Activated effector memory CD4-positive, alpha-beta T cell treated with Interleukin-2 at 50 U/mL for 16 hours (primary cell): ENCODE measurements around the gene ANTXR1.

Experiments used
- DNase-seq: peaks from one replicate; pipeline ENCODE4 v3.0.0-alpha.2; 2020

Gene ANTXR1

DNA sequence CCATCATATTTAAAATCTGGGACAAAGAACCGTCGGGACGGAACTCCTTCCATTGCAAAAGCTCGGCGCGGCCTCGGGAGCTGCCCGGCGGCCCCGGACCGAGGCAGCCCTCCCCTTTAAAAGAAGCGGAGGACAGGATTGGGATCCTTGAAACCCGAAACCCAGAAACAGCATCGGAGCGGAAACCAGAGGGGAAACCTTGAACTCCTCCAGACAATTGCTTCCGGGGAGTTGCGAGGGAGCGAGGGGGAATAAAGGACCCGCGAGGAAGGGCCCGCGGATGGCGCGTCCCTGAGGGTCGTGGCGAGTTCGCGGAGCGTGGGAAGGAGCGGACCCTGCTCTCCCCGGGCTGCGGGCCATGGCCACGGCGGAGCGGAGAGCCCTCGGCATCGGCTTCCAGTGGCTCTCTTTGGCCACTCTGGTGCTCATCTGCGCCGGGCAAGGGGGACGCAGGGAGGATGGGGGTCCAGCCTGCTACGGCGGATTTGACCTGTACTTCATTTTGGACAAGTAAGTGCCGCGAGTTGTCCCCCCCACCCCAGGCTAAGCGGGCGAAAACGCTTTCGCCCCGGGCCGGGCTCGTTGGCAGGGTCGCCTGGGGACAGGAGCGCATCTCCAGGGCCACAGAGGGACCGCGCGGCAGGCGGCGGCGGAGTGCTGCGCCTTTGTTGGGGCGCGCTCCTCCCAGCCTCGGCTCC, at the start of gene ANTXR1:
ANTXR1 (plus strand) TSS at position 38 of the 698 bp plus-strand sequence; CDS start at position 359, 321 bp downstream.
- no peak for DNase-seq

GRCh38 chr2:68964282-68964681, 48.7 kb upstream of the ANTXR1 start:
- DNase-seq, result no peak

GRCh38 chr2:68968221-68968620, 44.8 kb upstream of the ANTXR1 start:
- DNase-seq, result no peak

GRCh38 chr2:68969736-68970490, 43.1 kb upstream of the ANTXR1 start:
- no peak for DNase-seq

- DNase-seq, result no peak
Observed at GRCh38 chr2:68970566-68971265, 42.3 kb upstream of the ANTXR1 start.

GRCh38 chr2:68971591-68972231, 41.3 kb upstream of the ANTXR1 start:
- DNase-seq, result no peak

GRCh38 chr2:68974251-68974650, 38.7 kb upstream of the ANTXR1 start, which contains the start of gene GKN1:
GKN1 (plus strand) TSS chr2:68974636; CDS start chr2:68974678, 42 bp downstream.
- DNase-seq, result no peak

- no peak for DNase-seq
Observed at GRCh38 chr2:68974946-68975665, 37.9 kb upstream of the ANTXR1 start.

DNA sequence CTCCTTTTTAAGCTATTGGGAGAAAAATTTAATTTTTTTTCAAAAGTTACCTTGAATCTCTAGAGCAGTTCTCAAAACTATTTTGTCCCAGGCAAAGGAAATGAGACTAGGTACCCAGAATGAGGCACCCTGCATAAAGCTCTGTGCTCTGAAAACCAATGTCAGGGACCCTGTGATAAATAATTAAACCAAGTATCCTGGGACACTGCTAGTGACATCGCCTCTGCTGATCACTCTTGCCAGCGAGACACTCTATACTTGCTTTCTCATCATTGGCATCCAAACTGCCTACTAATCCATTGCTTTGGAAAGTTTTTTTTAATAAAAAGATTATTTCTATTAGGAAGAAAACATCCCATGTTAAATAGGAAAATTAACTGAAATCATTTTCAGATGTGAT, 37.1 kb upstream of the ANTXR1 start:
- no peak for DNase-seq

DNA sequence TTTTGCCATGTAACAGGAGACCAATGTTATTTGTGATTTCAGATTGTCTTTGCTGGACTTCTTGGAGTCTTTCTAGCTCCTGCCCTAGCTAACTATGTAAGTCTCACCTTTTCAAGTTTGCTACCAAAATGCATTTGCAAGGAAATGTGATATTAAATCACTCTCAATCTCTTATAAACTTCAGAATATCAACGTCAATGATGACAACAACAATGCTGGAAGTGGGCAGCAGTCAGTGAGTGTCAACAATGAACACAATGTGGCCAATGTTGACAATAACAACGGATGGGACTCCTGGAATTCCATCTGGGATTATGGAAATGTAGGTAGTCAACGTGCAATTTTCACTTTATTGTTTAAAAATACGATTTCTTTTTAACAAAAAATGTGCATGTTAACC, 35.5 kb upstream of the ANTXR1 start:
- no peak for DNase-seq

GRCh38 chr2:68978098-68978497, 34.9 kb upstream of the ANTXR1 start:
- no peak for DNase-seq

GRCh38 chr2:68980956-68981355, 32.0 kb upstream of the ANTXR1 start:
- no peak for DNase-seq

- DNase-seq, result no peak
Observed at GRCh38 chr2:68987021-68987503, 25.9 kb upstream of the ANTXR1 start.

DNA sequence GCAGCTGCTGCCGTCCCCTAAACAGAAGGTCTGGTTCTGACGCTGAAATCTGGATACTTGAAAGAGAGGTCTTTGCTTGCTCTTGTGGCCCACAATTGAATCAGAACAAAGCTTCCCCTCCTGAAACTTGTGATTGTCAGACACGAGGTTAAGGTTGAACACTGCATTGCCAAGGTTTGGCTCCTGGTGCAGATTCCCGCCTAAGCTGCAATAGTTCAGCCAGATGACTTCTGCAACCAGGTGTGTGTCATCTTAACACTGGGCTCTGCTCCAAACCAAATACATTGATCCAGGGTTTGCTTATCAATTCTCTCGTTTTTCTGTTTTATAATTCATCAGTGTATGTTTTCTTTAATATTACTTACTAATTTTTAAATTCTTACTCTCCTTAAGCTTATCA, 23.9 kb upstream of the ANTXR1 start:
- DNase-seq, result no peak

DNA sequence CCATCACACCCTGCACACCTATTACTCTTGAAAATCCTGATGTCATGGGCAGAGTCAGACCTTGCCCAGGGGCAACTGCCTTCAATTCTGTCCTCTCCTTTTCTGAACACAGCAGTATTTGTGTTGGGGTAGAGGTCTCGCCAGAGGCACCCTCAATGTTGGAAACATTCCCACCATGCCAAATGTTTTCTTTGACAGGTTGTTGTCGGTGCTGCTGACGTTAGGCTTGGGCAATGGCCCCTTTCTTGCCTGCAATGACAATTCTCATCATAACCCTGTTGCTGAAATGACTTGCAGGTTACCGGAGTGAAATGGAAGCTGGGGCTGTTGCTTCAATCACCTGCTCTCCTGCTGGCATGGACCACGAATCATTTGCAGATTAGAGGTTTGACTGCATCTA, 20.6 kb upstream of the ANTXR1 start:
- no peak for DNase-seq

DNA sequence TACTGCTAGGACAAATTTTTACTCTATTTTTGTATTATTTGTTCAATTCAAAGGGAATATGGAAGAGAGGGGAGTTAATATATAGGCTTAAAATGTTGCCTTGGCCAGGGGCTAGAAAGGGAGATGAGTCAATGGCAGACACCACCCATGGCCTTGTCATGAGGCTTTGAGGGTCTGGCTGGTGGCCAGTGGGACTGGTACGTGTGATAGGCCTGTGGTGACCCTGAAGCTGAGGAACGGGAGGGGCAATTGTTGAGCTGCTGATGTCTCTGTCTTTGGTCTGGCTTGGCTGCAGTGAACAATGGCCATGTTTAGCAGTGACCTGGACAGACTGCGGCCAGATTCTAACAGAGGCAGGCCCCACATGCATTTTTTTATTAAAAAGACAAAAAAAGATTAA, 20.0 kb upstream of the ANTXR1 start:
- no peak for DNase-seq

- DNase-seq, result no peak
Observed at GRCh38 chr2:68993660-68994059, 19.3 kb upstream of the ANTXR1 start.

DNA sequence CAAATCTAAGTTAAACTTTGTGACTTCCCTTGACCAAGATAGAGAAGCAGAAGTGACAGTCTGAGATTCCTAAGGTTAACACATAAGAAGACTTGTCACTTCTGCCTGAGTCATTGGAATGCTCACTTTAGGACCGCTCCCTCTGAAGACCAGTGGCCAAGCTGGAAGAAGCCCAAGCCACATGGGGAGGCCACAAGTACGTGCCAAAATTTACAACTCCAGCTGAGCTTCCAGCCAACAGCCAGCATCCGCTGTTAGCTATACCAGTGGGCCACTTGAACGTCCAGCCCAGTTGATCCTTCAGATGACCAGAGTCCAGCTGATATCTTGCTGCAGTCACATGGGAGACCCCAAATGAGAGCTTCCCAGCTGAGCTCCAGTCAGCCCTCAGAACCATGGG, 18.1 kb upstream of the ANTXR1 start:
- no peak for DNase-seq

- no peak for DNase-seq
Observed at GRCh38 chr2:68995916-68996315, 17.1 kb upstream of the ANTXR1 start.

- DNase-seq, result no peak
Observed at GRCh38 chr2:68997401-68997800, 15.6 kb upstream of the ANTXR1 start.

DNA sequence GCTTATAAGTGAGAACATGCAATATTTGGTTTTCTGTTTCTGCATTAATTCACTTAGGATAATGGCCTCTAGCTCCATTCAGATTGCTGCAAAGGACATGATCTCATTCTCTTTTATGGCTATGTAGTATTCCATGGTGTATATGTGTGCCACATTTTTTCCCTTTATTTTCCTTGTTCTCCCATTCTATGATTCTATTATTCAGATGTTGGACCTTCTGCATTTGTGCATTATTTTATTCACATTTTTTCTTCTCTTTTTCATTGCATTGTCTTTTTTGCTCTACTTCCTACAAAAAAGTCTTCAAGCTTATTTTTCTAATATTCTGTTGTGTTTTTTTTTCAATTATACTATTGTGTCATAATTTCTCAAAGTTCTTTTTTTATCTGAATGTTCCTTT, 11.1 kb upstream of the ANTXR1 start:
- DNase-seq, result no peak

GRCh38 chr2:69003731-69004130, 9.2 kb upstream of the ANTXR1 start:
- DNase-seq, result no peak
